Stimulated activated CD8-positive, alpha-beta memory T cell treated with anti-CD3 and anti-CD28 coated beads, Interleukin-4, amount 100 ng/mL, for 24 hours (primary cell): ENCODE measurements around the gene ATE1.
"Not testable (repeated sequence)": the region's sequence is repeated elsewhere in the genome, so short reads cannot be mapped to it uniquely, and the experiment has no call there.

Source experiments
- DNase-seq: peaks from one replicate; pipeline ENCODE4 v3.0.0-alpha.2; 2020; ENCODE audit warnings: low read depth

Gene ATE1

DNA sequence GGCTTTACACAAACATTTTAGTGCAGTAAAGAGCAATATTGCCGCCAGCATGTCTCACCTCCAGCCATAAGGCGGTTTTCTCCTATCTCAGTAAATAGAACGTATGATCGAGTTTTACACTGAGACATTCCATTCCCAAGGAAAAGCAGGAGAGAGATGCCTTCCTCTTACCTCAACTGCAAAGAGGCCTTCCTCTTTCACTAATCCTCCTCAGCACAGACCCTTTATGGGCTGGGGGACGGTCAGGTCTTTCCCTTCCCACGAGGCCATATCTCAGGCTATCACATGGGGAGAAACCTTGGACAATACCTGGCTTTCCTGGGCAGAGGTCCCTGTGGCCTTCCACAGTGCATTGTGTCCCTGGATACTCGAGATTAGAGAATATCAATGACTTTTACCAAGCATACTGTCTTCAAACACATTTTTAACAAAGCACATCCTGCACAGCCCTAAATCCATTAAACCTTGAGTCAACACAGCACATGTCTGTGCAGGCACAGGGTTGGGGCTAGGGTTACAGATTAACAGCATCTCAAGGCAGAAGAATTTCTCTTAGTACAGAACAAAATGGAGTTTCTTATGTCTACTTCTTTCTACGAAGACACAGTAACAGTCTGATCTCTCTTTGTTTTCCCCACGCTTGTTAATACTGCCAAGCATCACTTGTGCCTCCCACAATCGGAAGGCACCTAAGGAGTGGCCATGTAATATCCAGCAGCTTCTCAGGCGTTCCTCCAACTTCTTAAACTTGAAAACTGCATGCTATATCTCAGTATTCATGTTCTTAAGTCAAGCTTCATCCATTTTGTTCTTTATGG, 2.6 kb upstream of the ATE1 start:
- not testable (repeated sequence) for DNase-seq

DNA sequence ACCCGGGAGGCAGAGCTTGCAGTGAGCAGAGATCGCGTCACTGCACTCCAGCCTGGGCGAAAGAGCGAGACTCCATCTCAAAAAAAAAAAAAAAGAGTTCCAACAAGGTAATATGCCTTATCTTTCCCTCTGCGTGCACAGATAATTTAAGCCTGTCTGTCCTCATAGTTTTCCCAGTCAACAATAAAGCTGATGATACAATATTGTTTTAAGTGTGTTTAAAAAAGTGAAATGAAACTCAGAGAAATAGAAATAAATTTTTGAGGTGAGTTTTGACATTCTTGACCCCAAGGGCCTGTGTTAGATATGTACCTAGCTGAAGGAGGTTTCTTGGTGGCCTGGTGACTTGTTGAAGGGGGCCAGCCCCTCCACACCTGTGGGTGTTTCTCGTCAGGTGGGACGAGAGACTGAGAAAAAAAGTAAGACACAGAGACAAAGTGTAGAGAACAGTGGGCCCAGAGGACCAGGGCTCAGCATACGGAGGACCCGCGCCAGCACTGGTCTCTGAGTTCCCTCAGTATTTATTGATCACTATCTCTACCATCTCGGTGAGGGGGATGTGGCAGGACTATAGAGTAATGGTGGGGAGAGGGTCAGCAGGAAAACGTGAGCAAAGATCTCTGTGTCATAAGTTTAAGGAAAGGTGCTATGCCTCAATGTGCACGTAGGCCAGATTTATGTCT, 1.9 kb upstream of the ATE1 start:
- DNase-seq = not testable (repeated sequence)

DNA sequence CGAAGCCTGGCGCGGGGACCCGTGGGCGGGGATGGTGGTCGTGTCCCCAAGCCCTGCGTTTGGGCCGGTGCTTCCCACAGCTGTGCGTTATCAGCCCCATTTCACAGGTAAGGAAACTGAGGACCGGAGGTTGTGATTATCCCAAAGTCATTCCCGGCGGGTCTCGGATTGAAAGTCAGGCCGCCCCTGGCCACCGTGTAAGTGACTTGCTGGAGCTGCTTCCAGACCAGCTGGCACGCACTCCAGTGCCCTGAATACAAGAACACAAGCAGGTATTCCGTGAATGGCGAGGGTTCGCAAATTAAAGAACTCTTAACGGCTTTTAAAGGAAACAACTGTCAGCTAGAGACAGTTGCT, 675 bp upstream of the ATE1 start:
- DNase-seq = no peak

DNA sequence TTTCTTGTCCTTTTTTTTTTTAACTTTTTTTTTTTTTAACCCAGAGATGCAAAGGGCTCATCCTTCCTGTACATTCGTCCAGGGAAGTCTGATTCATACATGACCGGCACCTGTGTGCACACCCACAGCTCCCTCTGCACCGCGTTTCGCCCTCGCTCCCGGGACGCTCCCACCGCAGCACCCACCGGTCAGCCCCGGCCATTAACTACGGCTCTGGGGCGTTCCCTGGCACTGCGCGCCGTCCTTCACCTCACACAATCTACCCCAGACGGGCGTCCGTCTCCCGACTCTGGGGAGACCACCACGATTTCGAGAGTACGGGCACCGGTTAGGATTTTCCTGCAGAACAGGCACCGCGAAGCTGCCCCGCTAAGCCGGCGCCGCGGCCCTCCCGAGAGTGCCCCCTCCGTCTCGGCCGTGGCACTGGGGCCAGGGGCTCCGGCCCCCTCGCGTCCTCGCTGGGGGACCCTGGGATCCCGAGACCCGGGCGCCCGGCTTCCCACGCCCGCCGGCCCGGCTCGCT, 452 bp downstream of the ATE1 start:
- peak; percentile 22 for DNase-seq

DNA sequence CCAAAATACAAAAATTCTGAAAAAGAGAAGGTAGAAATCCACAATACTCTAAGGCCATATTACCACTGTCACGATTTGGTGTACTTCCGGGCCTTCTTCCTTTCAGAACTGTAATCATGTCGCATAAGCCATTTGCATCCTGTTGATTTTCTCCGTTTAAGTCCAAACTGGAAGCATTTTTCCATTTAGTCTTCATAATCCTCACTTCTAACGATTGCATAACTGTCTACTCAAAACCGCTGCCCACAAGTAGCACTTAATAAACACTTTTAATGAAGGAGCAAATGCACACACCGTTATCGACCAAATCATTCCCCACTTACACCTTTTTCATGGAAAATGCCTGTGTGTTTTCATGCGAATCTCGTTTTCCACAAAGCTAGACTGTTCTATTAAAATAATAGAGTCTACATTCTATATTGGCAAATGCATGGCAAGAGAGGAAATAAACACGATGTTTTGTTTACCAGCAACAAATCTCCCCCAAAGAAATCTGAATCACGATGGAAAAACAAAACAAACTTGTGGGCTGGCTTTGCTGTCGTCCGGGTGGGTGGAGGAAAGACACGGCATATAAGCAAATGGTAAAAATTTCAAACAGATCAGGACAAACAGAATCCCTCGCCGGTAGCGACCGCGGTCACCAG, 1.0 kb downstream of the ATE1 start:
- no peak for DNase-seq

DNA sequence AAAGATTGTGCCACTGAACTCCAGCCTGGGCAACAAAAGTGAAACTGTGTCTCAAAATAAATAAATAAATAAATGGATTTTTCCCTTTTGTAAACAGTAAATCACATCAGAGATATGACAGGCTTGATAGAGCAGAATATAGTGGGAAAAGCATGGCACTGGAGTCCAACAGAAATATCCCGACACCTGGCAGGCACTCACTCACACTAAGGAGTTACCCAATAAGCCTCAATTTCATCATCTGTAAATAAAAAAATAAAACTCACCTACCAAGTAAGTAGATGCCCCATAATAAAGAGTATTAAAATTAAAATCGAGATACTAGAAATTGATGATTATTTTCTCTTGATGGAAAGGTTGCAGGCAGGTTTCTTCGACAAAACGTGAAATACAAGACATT, 1.7 kb downstream of the ATE1 start:
- no peak for DNase-seq

DNA sequence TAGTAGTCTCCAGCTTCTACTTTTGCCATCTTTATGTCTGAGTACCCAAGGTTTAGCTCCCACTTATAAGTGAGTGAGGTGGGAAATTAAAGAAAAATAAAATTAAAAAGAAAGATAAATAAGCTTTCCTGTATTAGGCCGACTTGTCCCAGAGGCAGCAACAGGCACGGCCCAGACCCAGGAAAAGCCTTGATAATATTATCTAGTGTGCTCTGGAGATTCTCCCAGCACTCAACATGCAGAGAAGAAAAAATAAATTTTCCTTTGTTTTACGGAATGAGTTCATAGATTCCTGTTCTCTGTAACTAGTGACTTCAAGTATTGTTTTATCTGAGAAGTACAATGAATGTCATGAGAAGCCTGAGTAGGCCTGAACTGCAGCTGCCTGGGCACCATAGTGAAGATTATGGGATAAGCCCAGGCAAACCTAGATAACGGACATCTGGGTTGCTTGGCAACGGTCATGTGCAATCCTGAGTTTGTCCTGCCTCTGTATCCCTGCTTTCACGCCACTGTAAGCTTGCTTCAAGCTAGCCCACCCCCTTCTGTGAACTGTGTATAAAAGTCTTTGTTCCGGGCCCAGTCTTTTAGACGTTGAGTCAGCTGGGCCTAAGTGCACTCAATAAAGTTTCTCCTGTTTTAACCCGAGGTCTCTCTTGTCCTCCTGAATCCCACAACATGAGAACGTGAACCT, 6.4 kb downstream of the ATE1 start:
- no peak for DNase-seq

DNA sequence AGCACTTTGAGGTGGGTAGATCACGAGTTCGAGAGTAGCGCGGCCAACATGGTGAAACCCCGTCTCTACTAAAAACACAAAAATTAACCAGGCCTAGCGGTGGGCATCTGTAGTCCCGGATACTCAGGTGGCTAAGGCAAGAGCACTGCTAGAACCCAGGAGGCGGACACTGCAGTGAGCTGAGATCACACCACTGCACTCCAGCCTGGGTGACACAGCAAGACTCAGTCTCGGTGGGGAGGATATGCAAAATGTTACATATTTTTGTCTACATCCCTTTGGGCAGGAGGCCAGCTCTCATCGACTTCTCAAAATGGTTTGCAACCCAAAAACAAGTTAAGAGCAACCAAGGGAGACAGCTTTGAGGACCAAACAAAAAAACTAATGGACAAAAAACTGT, 8.2 kb downstream of the ATE1 start:
- DNase-seq = no peak

DNA sequence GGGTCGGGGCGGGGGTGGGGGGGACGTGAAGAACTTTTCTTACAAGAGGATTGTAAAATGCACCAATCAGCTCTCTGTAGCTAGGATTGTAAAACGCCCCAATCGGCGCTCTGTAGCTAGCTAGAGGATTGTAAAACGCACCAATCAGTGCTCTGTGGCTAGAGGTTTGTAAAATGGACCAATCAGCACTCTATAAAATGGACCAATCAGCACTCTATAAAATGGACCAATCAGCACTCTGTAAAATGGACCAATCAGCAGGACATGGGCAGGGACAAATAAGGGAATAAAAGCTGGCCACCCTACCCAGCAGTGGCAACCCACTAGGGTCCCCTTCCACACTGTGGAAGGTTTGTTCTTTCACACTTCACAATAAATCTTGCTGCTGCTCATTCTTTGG, 9.0 kb downstream of the ATE1 start:
- not testable (repeated sequence) for DNase-seq

DNA sequence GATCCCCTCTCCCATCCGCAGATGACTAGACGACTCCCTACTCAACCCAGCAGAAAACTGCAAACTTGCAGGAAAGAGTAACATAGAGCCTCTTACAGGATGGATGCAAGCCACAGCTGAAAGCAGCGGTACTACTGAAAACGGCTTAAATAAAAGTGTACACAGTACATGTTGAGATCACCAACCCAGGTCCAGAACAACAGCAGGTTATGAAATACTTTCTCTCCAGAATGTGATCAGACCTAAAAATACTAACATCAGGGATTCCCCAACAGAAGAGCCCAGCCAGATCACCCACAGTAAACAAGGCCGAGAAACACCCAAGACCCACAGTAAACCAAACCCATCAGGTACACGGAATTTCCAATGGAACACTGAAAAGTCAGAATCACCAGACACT, 13.2 kb downstream of the ATE1 start:
- DNase-seq = no peak

DNA sequence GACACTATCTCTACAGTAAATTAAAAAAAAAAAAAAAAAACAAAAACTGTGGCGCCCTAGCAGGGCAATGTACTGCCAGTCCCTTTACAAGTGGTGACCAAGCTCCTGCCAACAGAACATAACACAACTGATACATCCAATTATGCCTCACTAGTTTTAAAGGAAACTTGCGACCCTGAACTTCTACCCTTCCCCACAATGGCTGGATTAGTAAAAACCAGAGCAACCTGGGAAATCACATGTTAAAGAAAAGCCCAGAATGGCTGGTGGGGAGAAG, 16.5 kb downstream of the ATE1 start:
- DNase-seq = no peak

DNA sequence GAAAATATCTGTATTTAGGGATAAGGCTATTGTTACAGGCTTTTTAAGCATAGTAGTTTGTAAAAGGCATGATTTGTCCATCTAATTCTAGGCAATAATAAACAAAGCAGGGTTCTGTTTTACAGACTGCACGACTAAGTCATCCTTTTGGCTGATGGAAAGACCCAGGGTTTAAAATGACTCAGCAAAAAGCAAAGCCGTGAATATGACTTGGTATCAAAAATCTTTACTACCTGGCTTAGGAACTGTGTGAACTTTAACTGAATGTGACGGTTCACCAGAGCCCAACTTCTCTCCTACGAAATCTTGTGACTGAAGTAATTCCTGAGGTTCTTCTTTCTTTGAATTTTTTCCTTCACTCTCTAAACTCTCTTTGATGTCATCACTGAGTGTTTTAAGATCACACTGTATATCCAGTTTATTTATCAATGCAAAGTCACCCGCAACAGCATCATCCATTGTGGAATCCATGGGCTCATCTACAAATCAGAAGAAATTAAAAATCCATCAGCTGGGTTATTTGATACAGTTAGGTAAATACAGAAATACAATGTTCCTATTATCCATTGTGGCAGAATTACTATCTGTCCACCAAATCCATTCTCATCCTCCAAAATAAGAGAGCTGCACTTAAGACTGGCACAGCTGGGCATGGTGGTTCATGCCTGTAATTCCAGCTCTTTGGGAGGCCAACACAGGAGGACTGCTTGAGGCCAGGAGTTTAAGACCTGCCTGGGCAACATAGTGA, 17.0 kb downstream of the ATE1 start:
- DNase-seq = no peak

DNA sequence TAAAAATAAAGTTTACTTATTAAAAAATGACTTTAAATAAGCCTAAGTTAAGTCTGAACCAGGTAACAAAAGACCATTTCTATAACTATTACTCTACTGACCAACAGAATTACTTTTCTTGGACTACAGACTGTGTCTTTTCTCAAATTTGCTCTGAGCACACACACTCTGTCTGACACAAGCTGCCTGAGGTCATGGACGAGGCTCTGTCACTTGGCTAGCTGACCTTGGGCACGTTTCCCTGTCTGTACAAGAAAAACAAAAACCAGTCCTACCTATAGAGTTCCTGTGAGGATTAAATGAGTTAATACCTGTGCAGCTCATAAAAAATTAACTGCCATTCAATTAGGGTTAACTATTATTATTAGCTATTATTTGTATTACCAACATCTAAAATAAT, 22.9 kb downstream of the ATE1 start:
- DNase-seq = no peak

DNA sequence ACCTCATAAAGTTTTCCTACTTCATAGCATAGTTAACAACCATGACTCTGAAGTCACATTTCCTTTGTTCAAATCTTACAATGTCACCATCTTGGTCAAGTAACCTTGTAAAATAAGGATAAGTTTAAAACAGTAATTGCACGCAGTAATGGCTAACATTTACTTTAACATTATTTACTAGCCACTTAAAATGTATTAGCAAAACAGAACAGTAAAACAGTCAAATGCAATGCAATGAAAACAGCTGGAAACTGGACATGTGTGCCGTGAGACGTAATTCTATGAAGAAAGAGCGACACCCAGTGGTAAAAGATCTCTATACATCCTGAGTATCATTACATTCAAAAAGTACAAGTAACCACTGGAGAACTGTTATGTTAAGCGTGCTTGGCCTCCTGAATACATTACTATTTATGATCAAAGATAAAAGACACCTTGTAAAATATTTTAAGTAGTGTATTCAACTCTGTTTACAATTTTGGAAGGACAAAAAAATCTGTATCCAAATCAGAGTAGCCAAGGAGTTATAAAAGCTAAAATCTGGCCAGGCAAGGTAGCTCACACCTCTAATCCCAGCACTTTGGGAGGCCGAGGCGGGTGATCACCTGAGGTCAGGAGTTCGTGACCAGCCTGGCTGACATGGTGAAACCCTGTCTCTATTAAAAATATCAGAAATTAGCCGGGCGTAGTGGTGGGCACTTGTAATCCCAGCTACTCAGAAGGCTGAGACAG, 27.2 kb downstream of the ATE1 start:
- no peak for DNase-seq

DNA sequence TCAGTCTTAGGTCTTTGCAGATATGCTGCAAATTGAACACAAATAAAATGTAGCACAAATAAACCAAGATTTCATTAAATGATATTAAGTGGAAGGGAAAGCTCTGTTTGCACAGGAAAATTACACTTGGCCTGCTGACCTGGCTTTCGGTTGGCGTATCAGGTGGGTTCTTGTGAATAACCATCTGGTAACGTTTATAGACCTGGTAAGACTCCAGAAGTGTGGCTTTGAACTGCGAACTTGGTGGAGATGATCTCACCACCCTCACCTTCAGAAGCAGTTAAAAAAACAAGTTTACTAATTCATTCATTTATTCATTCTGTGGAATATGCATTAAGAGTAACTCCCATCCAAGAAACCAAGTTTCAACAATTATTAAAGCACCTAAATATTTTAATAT, 28.1 kb downstream of the ATE1 start:
- DNase-seq = no peak

DNA sequence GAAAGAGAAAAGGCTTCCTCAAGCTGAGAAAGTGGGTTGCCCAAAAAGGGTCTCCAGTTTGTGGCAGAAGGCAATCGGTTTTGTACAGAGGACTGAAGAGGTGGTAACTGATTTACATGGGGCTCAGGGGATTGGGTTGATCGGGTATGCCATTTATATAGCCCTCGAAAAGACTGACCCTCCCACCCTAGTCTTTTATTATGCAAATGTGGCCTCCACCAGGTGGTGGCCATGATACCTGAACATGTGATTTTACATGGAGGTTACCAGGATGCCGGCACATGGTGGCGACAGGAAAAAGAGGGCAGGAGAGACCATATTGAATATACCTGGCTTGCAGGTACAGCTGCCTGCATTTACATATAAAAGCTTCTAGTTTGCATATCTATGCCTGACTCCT, 36.7 kb downstream of the ATE1 start:
- DNase-seq = no peak

DNA sequence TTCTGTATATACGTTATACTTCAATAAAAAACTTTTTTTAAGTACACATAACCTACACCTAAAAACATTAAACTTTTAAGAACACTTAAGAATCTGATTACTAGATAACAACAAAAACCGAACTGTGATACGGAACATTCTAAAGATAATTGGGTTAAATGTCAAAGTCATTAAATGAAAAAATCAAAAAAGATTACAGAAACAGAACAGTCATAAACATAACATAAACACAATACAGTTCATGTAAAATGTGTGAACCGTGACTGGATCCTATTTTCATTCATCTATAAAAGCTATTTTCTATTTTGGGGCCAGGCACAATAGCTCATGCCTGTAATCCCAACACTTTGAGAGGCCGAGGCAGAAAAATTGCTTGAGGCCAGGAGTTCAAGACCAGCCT, 38.6 kb downstream of the ATE1 start:
- DNase-seq = no peak

DNA sequence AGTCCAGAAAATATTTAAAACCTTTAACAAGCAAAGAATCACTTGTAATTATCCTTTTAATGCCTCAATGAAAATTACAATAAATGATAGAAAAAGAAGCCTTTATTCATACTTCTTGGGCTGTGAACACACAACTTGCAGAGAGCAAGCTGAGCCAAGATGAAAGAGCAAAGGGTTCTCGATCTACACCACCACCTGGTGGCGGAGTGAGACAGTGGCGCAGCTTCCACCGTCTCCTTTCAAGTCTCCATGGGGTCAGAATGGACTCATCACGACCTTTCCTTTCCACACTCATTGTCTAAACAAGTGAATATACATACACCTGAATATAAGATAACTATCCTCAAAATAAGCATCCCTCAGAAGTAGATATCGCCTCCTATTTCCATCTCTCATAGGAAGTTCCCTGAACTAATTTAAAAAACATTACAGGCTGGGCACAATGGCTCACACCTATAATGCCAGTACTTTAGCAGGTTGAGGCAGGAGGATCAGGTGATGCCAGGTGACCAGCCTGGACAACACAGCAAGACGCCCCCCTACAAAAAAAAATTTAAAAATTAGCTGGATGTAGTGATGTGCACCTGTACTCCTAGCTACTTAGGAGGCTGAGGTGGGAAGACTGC, 40.7 kb downstream of the ATE1 start:
- DNase-seq = peak; percentile 23

DNA sequence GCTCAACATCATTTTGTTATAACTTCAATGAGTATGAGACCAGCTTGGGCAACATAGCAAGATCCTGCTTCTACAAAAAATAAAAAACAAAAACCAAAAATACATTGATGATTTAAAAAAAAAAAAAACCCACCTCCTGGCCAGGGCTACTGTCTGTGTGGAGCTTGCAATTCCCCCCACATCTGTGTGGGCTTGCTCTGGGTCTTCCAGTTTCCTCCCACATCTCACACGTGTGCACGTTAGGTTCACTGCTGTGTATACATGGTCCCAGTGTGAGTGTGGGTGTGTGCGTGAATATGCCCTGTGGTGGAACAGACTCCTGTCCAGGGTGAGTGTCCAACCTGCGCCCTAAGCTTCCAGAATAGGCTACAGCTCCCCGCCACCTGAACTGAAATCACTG, 41.6 kb downstream of the ATE1 start:
- no peak for DNase-seq

DNA sequence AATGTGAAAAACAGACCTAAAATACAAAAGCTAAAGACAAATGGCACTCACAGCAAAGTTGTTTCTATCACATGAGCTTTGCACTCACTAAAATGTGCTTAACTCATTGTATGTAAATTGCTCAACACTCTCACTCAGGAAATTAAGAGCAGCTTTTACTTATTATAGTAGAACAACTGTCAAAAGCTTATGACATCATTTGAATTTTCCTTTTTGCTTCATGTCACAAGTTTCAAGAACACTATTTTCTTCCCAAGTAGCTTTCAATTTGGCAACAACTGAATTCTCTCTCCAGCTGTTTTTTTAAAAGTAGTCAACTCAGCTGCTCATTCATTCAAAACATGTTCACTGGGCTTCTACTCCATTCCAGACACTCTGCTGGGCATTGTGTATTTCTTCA, 46.9 kb downstream of the ATE1 start:
- no peak for DNase-seq

DNA sequence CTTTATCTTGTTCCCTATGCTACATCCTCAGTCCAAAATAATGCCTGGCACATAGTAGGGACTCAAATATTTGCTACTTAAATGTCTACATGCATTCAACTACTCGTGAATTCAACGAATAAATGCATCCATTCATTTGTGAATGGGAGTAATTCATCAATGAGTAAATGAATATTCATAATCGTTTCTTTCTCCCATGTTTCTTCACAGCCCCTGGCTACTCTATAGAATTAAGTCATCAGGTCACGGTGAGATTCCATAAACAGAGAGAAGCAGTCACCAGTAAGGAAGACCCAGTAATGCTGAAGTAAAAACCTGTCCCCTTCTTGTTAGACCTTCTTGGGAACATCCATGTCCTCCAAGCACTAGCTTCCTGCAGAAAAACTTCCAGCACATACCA, 48.4 kb downstream of the ATE1 start:
- no peak for DNase-seq
